ENCODE data around the gene DAB2IP. TPM values are rescaled to one million over a fixed set of nuclear protein-coding genes. Genes with fewer than 3 reads are reported as not detected.
A peak's percentile ranks its signal among the peaks of the same experiment; 100 is the strongest.

Gene DAB2IP
- total RNA-seq, 1 donor from 2014 or later = 11.9 TPM

DNA sequence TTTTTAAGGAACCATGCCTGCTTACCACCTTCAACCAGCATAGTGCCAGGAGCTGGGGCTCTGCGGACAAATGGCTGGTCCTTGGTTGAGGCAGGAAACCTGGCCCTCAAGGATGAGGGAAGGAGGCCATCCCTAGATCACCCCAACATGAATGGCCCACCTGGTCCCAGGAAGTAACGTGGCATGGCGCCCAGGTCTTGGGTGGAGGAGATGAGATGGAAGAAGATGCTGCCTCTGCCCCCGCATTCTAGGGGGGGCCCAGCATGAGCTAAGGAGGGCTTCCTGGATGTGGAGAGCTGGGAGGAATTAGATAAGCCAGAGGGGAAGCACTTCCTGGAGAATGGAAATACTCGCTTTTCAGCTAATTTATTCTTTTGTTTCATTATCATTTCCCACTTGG is 95.0 kb downstream of the DAB2IP start:
- no peak for DNase-seq

DNA sequence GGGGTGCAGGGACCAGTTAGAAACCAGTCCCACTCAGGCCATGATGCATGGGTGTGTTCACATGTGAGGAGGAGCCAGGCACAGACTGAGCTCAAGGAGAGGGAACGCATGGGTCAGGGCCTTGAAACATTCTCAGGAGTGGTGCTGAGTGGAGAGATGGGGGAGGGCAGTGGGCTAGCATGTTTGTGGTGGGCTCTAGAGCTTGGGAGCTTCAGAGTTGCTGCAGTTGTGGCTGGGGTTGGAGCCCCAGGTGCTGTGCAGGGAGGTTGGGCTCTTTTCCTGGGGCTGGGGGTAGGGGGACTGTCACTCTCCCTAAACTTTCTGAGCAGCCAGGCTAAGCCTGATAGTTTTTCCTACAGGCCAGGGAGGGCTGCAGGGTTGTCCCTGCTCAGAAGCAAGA is 95.4 kb downstream of the DAB2IP start:
- no peak for DNase-seq

DNA sequence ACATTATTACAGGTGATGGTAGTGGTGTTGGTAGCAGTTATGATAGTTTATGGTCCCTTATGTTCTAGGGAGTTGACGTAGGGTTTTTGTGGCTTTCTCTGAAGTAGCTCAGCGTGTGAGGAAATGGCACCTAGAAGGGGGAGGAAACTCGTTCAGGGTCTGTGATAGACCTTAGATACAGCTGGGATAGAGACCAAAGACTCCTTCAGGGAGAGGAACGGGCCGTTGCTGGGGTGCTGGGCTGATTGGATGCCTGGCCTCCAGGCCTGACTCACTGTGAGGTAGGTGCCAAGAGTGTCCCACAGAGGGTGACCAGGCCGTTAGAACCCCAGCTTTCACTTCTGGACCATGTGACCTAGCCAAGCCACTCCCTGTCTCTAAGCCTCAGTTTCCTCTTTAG is 96.6 kb downstream of the DAB2IP start:
- DNase-seq = no peak

DNA sequence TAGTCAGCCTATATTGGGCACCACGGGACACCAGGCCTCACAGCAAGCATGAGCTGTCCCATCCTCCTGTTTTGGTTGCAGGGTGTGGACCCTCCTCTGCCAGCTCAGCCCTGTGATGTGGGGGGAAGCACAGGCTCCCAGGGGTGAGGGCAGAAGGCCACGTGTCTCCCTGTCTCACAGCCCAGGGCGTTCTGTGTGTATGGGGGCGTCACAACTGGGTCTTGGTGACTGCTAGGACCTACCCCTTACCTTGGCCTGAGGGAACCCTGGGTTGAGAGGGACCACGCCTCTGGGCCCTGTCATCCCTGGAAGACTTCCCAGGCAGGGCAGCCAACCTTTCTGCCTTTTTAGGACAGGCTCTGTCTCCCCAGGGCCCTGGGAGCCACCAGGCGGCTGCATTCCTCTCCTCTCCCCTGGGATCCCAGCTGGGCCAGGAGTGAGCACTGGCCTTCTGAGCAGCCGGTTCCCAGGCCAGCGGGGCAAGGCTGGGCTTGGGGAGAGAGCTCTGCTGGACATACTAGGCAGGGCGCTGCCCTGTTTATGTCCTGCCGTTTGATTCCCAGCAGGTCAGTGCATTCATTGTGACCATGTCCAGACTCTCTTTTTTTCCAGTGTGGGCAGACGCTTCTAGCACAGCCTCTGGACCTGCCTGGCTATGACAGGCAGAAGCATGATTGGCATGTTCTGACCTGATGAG is 97.4 kb downstream of the DAB2IP start:
- DNase-seq = no peak

DNA sequence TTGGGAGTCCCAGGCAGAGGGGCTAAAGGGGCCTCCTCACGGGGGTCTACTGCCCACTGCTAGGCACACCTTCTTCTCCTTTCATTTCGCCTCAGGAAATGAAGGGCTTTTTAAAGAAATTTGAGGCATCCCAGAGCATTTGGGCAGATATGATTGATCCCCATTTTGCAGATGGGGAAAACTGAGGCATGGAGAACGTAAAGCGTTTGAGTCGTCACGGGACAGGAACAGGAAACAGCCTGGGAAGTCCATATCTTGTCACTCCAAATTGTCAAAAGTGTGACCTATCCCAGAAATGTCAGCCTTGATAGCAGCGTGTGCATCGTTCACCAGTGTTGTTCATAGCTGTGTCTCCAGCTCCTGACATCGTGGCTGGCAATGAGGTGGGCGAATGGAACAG is 98.2 kb downstream of the DAB2IP start:
- no peak for DNase-seq

DNA sequence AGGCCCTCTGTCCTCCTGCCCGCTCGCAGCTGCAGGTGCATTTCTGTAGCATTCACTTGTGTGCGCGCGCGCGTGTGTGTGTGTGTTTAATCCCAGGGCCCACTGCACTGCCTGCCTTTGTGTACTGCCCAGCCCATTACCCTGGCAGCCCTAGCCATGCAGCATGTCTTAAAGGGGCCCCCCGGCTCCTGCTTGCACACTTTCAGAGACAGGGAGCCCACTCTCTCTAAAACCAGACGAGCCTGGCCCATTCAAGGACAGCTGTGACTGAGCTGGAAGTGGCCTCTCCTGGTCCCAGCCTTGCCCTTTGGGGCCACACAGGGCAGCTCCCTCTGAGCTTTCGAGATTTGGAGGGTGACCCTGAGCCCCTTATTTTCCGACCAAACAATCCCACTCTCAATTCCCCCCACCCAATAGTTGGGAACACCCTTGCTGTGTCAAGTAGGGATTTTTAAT is 98.9 kb downstream of the DAB2IP start:
- DNase-seq = no peak

DNA sequence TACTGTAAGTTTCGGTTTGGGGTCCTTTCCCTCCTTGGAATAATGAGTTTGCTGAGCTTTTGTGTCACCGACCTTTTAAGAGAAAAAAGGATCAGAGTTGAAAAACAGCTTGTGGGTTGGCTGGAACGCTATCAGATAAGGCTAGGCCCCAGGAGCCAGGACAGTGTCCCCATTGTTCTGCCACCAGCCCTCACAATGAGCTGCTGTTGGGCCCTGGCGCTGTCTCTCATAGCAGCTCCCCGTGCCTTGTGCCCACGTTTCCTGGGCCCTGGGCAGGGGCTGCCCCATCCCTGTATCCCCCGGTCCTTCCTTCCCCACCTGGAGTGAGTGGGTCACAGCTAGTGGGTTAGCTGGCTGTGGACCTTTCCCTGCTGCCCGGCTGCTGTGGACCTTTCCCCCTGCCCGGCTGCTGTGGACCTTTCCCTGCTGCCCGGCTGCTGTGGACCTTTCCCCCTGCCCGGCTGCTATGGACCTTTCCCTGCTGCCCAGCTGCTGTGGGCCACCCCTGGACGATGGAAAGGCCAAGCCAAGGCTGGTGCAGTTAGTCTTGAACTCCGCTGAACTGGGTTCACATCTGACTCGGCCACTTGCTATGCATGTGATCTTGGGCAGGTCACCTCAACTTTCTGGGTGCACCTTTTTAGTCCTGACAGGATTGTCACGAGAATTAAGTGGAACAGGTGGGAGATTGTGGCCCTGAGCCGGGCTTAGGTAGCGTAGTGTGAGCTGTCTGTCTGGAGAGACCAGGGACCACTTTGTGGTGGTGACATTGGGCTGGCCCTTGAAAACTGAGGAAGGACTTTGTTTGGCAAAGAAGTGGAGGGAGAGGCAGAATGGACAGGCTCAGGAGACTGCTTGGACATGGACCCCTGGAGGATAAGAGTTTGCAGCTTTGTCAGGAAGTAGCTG is 99.5 kb downstream of the DAB2IP start:
- DNase-seq = peak; percentile 72

DNA sequence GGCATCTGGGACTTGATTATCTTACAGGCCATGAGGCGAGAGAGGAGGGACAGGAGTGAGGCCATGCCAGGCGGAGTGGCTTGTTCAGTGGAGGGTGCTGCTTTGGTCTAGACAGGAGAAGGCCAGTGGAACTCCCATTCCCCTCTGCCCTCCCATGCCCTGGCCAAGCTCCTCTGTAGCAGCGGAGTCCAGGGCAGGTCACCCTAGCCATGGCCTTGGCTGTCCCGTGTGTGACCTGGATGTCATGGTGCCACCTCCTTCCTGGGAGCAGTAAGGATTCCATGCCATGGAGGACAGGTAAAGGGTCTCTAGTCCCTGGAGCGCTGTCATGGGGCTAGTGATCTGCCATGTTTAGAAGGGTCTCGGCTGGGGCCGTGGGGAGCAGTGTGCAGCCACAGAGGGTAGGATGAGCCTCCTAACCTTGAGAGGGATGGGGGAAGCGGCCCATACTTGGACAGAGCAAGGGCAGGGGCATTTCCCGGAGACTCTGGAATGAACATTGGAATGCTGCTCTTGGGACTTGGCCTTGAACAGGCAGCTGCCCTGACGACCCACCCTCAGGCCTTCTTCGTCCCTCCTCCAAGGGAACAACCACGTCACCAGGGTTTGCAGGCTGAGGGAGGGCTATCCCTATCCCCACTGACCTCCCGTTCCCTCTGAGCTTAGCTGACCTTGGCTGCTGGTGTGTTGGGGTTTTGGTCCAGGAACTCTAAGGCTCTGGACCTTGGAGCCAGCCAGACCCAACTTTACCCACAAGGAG is 100.4 kb downstream of the DAB2IP start:
- DNase-seq = no peak

DNA sequence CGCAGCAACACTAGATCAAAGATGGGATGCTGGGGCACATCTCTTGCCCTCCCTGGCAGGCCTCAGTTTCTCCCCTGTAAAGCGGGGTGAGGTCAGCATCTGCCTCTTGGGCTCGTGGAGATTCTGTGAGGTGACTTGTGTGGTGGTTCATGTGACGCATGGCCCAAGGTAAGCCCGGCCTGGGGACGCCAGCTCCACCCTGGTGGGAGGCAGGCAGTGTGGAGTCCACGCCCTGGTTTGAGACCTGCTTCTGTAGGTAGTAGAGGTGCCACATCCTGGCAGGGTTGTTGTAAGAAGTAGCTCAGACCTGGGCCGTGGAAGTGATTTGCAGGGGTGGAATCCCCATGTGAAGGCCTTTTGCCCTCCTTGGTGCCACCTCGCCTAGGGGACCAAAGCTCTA is 101.5 kb downstream of the DAB2IP start:
- DNase-seq = no peak

DNA sequence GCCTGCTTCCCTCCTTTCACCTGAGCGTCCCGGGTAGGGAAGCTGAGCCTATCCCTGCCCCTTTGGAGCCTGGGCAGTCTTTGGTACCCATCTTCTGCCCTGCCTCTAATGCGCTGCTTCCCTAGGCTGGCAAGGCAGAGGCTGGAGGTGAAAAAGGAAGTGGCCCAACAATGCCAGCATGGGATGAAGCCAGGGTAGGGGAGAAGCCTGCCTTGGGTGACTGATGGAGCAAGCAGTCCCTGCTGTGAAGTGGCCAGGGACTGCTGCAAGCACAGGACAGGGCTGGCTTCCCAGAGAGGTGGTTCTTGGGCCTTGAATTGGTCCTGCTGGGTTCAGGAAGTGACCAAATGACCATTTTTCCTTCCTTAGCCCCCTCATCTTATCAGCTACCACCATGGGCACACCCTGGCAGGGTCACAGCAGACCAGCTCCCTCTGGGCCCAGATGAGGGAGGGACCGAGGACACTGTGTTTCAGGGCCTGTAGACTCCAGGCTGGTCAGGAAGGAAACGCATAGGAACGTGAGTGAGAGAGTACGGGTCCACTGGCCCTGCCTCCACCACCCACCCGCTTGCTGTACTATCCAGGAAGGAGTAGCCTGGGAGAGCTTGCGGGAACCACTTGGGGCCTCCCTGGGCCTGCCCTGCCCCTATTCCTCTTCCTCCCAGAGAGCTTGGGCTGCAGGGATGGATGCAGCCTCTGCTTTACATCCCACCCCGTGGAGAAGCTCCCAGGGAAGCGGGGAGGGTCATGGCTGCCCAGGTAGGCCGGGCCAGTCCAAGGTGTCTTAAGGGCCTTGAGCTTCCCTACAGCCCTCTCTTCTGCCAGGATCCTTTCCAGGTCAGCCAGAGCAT is 102.6 kb downstream of the DAB2IP start:
- no peak for DNase-seq

DNA sequence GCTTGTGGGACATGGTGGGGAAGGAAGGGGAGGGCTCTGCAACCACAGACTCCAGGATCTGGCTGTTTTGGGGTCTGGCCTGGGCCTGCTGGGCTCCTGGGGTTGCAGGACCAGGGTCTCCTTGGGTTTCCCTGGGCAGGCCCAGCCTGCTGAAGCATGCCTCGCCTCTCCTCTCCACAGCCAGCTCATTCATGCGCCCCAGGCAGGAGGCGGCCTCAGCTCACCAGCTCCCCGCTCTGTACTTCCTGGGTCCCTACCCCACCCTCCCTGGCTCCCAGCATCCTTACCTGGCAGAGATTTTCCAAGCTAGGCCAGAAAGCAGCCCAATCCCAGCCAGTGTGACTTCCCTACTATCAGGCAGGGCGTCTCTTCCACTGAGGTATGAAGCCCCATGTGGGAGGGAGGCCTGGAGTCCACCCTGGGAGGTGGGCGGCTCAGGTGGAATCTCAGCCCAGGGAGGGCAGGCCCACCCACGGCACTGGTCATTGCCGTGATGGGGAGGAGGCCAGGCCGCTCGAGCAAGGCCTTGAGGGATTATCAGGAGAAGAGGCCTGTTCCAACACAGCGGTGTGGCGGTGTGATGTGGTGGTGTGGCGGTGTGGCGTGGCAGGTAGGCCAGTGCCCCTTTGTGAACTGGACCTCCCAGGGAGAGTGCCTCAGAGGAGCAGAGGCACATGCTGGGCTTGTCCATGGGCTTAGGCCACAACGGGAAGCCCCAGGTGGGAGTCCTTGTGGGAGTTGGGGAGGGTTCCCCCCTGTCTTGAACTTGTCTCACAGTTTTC is 103.4 kb downstream of the DAB2IP start:
- DNase-seq = no peak

DNA sequence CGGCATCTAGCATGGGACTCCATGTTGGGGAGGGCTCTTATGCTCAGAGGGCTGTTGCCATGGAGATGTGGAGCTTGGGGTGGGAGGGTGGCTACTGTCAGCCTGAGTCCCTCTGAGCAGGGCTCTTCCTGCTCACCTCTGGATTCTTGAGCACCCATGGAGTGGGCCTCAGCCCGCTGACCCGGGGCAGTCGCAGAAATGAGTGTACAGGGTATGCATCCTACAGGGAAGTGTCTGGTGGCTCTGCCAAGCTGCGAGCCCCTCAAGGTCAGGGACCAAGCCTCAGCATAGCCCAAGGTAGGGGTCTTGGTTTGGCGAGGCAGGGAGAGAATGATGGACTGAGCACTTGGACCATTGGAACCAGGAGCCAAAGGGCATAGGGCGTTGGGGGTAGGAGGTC is 104.1 kb downstream of the DAB2IP start:
- DNase-seq = no peak

DNA sequence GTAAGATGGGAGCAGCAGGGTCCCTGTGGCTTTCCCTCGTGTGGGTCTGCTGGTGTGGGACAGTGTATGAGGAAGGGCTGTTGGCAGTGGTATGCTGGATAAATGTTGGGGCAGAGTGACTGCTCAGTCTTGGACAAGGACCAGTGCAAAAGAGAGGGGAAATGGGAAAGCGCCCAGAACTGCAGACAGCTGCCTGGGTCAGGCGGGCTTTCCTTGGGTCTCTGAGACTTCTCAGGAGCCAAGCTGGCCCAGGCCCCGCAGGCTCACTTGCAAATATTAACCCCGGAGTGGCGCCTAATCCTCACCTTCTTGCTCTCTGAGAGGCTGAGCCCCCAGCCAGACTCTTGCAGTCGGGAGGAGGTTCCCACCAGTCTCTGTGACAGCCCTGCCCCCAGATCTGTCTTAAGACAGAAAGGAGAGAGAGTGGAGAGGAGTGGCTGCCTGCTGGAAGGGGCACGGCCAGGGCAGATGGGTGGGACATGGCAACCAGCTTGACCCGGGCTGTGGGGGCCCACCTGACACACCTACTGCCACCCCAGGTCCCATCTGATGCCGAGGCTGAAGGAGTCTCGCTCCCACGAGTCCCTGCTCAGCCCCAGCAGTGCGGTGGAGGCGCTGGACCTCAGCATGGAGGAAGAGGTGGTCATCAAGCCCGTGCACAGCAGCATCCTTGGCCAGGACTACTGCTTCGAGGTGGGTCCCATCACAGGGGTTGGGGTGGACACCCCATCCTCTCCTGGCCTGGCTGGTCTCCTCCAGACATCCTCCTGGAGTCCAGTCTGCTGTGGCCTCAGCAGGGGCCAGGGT is 105.2 kb downstream of the DAB2IP start:
- no peak for DNase-seq

DNA sequence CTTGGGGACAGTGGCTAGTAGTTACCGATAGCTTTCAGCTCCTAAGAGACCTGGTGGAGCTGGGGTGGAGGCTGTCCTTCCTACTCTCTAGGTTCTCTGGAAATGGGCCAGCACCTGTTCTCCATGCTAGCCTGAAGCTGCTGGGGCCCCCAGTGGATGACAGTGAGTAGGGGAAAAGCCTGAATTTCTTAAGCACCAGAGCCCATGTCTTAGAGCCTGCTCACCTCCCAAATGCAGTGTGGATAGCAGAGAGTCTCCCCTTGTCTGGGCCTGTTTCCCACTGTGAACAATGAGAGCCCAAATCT is 105.8 kb downstream of the DAB2IP start:
- no peak for DNase-seq

DNA sequence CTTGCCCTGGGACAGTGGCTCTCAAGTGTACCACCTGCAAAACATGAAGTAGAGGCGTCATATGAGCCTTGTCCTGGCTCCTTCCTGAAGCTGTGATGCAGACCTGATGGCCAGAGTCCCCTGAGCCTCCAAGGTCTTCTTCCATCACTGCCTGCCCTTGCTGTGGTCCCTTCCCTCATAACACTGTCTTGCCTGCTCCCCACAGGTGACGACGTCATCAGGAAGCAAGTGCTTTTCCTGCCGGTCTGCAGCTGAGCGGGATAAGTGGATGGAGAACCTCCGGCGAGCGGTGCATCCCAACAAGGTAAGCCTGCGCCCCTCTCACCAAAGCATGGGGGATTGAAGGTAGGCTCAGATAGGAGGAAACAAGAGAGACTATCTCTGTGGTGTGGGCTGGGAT is 107.3 kb downstream of the DAB2IP start:
- no peak for DNase-seq

DNA sequence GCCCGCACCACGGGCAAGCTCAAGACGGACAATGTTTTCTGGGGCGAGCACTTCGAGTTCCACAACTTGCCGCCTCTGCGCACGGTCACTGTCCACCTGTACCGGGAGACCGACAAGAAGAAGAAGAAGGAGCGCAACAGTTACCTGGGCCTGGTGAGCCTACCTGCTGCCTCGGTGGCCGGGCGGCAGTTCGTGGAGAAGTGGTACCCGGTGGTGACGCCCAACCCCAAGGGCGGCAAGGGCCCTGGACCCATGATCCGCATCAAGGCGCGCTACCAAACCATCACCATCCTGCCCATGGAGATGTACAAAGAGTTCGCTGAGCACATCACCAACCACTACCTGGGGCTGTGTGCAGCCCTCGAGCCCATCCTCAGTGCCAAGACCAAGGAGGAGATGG is 108.6 kb downstream of the DAB2IP start:
- DNase-seq = no peak

DNA sequence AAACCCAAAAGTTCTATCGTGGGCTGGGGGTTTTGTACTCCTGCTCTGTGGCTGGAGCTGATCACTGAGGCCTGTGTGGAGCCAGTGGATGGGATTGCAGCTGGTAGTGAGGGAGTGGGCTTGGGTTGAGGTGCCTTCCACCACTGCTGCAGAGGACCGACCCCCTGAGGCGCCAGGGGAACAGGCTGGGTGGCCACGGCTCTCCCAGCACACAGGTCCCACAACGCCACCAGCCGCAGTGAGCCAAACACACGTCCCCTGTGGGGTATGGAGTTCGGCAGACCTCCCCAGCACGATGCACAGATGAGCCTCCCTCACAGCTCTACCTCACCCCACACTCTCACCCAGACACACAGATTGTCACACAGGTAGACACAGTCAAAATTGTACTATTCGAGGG is 109.1 kb downstream of the DAB2IP start:
- DNase-seq = no peak

DNA sequence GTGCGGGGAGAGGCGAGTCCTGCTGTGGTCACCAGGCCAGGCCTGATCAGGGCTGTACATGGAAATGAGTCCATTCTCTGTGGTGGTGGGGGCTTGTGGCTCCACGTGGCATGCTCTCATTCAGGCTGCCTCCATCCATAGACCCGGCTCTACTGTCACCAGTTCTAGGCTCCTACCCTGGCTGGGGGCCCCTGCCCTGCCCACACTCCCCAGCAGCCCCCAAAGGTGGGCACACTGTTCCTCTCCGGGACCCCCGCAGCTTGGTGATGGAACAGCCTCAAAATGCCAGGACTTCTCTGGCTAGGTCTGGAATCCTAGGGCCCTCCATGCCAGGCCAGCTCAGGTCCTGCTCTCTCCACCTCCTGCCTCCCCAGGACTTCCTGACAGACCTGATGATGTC is 111.7 kb downstream of the DAB2IP start:
- no peak for DNase-seq

DNA sequence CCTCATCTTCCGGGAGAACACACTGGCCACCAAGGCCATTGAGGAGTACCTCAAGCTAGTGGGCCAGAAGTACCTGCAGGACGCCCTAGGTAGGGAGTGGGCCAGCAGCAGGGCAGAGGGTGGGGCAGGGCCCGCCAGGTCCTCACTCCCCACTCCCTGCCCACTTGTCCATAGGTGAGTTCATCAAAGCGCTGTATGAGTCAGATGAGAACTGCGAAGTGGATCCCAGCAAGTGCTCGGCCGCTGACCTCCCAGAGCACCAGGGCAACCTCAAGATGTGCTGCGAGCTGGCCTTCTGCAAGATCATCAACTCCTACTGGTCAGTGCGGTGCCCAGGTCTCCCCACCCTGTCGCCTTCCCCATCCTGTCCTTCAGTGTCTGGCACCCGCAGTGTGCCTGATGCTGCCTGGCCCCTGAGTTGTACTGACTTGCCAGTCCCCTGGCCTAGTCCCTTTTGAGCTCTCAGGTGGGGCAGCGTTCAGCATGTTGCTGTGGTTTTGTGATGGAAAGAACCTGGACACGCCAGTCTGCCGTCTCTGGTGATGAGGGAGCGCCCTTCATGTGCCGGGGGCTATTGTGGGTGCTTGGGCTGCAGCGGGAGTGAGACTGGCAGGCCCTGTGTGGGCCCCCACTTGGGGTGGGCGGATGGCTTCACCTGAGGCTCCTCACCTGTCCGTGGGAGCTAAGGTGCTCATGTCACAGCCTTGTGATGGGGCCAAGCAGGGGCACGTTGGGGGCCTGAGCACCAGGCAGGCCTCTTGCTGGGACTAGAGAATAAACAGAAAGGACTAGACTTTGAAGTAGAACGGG is 112.3 kb downstream of the DAB2IP start:
- DNase-seq = no peak

DNA sequence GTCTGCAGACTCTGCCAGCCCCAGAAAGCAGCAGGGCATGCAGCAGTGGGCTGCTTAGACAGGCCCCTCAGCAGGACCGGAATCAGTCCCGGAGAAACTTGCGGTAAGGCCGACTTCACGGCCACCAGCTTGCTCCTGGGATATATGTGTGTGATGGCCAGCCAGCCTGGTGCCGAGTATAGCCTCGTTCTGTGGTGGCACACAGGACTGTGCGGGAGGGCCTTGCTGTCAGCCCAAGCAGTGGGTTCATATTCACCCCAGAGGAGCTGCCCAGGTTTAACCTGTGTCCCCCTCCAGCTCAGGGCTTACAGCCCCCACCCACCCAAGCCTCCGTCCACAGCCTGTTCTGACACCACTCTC is 112.9 kb downstream of the DAB2IP start:
- DNase-seq = no peak

Measured in occipital lobe (tissue), 2 donors.